ENCODE measurements around the gene PILRA. TPM values are rescaled to one million over a fixed set of nuclear protein-coding genes. Genes with fewer than 3 reads are reported as not detected.
"Not testable (repeated sequence)": the region's sequence is repeated elsewhere in the genome, so short reads cannot be mapped to it uniquely, and the experiment has no call there.

Gene PILRA
- total RNA-seq, 1 donor from 2014 or later: not detected

- DNase-seq (ENCODE audit: low read depth in 2 of 2): no peak
Observed at GRCh38 chr7:100433276-100433591, 59.9 kb downstream of the PILRA start.

GRCh38 chr7:100433592-100434296 lies 60.5 kb downstream of the PILRA start:
- DNase-seq (ENCODE audit: low read depth in 2 of 2): no peak

GRCh38 chr7:100434297-100435144 lies 61.2 kb downstream of the PILRA start:
- no peak for DNase-seq (ENCODE audit: low read depth in 2 of 2)

- peak in 1 of 2 donors; percentile 31 for DNase-seq (ENCODE audit: low read depth in 2 of 2)
Observed at GRCh38 chr7:100435401-100436304, 62.4 kb downstream of the PILRA start.

- DNase-seq (ENCODE audit: low read depth in 2 of 2): no peak
Observed at GRCh38 chr7:100437150-100438100, 64.1 kb downstream of the PILRA start.

- no peak for DNase-seq (ENCODE audit: low read depth in 2 of 2)
Observed at GRCh38 chr7:100438172-100438571, 64.9 kb downstream of the PILRA start.

- DNase-seq (ENCODE audit: low read depth in 2 of 2): not testable (repeated sequence)
Observed at GRCh38 chr7:100438731-100439130, 65.4 kb downstream of the PILRA start.

GRCh38 chr7:100439244-100439643 lies 66.0 kb downstream of the PILRA start:
- DNase-seq (ENCODE audit: low read depth in 2 of 2): not testable (repeated sequence)

GRCh38 chr7:100441641-100442535 lies 68.6 kb downstream of the PILRA start:
- no peak for DNase-seq (ENCODE audit: low read depth in 2 of 2)

- no peak for DNase-seq (ENCODE audit: low read depth in 2 of 2)
Observed at GRCh38 chr7:100443096-100443840, 70.0 kb downstream of the PILRA start.

GRCh38 chr7:100444311-100445278 lies 71.3 kb downstream of the PILRA start:
- DNase-seq (ENCODE audit: low read depth in 2 of 2): peak; percentile 98 to 99

- no peak for DNase-seq (ENCODE audit: low read depth in 2 of 2)
Observed at GRCh38 chr7:100446040-100446439, 72.8 kb downstream of the PILRA start.

GRCh38 chr7:100447363-100447762 lies 74.1 kb downstream of the PILRA start:
- DNase-seq (ENCODE audit: low read depth in 2 of 2): not testable (repeated sequence)

- DNase-seq (ENCODE audit: low read depth in 2 of 2): no peak
Observed at GRCh38 chr7:100449190-100449795, 76.0 kb downstream of the PILRA start.

Data from dermis microvascular lymphatic vessel endothelial cell (primary cell).